Inferior parietal cortex (tissue), 1 donor: ENCODE data around the gene POSTN.

Experiments
- DNase-seq: peaks from one replicate; pipeline ENCODE4 v3.0.0-alpha.2; 2016; ENCODE audit errors: extremely low spot score

The POSTN gene, protein sequence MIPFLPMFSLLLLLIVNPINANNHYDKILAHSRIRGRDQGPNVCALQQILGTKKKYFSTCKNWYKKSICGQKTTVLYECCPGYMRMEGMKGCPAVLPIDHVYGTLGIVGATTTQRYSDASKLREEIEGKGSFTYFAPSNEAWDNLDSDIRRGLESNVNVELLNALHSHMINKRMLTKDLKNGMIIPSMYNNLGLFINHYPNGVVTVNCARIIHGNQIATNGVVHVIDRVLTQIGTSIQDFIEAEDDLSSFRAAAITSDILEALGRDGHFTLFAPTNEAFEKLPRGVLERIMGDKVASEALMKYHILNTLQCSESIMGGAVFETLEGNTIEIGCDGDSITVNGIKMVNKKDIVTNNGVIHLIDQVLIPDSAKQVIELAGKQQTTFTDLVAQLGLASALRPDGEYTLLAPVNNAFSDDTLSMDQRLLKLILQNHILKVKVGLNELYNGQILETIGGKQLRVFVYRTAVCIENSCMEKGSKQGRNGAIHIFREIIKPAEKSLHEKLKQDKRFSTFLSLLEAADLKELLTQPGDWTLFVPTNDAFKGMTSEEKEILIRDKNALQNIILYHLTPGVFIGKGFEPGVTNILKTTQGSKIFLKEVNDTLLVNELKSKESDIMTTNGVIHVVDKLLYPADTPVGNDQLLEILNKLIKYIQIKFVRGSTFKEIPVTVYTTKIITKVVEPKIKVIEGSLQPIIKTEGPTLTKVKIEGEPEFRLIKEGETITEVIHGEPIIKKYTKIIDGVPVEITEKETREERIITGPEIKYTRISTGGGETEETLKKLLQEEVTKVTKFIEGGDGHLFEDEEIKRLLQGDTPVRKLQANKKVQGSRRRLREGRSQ

DNA sequence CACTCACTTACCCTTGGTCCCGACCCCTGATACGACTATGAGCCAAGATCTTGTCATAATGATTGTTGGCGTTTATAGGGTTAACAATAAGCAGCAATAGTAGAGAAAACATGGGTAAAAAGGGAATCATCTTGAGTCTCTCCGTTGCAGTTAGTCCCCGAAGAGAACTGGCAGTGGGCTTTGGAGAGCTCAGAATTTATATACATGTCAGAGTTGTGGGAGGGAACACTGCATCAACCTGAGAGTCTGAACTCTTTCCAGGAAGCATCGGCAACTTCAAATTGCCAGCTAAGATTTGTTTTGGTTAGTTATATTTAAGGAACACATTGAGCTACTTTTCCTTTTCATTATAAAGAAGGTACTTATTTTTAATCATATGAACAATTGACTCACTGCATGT, at the start of gene POSTN:
Gene POSTN (minus strand): TSS at position 172 of the 400 bp plus-strand sequence. CDS start 42 bp downstream, at position 130.
- no peak for DNase-seq

DNA sequence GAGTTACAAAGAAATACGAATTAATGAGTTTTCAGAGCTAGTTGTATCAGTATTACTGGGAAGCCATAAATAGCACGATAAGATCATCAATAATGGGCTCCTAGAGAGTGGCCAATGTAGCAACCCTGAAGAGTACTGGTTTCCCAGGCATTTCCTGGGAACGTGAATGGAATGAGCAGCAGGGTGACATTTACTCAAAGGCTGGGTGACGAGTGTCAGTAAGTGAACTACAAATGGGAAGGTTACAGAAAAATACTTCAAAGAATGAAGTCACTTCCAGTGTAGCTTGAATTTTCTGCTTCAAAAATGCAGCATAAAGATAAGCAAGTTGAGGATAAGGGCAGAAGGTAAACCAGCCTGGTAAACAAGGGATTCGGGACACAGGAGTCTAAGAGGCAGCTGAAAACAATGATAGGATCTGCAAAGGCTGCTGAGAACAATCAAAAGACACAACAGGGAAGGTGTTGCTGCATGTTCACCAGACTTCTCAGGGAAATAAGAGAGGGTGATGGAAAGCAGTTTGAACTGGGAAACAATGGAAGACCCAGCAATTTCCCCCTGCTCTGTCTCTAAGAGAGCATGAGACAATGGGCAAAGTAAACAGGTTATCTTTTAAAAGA, 48.6 kb upstream of the POSTN start:
- DNase-seq: no peak

DNA sequence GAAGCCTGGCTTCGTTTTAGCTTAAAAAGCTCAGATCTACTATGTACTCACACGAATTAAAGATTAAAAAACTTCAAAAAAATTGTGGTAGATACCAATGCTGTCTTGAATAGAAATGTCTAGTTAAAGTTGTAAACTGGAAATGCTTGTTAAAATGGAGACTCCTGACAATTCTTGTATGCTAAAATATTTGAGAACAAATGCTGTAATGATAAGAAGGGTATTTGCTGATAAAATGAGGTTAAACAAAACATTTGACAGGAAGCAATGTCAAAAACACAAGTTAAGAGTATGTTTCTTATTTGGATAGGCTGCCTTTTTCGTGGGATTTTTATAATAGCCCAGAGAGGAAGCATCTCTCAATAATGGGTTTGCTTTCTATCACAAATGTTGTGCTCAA, 48.0 kb upstream of the POSTN start:
- no peak for DNase-seq

DNA sequence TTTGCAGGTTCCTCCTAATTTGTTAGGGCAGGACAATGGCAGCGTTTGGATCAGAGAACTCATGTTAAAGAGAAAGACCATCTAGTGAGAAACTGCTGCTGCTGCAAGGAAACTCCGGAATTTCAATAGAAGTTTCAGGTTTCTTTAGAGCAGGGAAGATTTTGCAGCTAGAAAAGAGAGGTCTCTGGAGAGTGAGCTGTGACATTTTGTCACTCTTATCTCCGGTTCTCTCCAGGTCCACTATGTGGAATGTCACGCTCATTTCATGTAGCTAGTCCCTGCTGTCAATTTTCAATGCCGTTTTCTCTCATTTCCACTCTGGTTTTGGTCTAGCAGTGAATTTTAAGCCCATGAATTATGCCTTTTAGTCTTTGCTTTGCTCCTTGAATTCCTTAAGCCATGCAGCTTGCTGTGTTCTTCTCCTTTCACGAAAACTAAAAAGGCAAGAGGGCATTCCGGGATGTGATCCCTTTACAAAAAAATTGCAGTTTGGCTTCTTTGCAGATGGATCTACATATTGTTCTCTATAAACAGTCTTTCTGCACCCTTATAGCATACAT, 46.7 kb upstream of the POSTN start:
- DNase-seq: no peak

DNA sequence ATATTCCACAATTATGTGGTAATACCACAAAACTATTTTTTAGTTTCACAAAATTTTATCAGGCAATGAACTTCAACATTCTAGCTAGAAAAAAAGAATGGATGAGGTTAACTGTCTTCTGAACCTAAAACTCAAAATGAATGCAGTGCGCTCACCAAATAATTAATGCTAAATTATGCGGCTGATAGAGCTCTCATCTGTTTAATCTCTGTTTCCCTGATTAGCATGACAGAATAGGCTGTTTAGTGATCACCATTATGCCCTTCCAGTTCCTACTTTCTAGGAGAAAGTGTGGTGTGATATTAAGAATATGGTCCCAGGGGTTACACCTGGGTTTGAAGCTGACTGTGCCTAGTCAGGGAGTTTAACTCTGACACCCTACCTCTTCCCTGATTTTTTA, 42.8 kb upstream of the POSTN start:
- no peak for DNase-seq

DNA sequence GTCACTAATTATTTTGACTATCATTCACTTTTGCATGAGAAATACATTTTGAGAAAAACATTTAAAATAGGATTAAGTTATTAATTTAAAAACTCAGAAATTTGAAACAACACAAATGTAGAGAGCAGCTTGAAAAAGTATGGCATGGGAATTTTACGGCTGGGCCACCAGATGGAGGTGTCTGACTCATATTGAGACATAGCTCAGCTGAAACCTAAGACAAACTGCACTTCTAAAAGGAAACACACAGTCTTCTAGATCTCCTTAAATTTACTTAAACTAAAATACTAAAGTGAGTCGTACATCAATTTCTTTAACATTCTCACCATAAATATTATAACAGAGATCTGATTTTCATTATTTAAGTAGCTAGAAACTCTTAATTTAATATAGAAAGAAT, 41.9 kb upstream of the POSTN start:
- peak; percentile 43 for DNase-seq

DNA sequence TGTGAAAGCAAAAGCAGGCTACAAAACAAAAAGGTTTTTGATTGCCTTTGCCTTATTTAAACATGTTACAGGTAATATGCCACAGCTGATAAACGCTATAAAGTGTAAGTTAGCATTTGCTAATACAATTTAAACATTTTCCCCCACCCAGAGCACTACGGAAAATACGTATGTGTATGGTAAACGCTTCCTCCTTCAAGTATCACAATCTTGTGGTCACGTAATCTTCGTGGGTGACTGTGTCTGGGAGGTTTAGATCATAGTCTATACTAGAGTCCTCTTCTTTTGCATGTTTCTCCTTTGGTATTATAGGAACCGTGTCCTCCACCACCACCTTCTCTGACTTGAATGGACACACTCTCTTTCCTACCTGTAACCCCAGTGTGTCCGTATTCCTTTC, 38.1 kb upstream of the POSTN start:
- no peak for DNase-seq

DNA sequence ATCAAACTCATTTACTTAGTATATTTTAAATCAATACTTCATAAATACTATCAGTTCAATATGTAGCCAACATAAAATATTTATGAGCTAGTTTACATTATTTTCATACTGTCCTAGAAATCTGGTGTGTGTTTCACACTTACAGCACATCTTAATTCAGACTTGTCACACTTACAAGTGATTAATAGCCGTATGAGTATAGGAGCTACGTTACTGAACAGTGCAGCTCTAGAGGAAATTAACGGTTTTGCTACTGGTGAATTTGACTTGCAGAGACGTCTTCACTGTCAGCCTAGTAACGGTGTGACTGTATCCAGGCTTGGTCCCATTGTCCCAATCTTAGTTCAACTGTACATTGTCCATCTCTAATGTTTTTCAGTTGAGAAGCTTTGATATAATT, 33.7 kb upstream of the POSTN start:
- DNase-seq: no peak

DNA sequence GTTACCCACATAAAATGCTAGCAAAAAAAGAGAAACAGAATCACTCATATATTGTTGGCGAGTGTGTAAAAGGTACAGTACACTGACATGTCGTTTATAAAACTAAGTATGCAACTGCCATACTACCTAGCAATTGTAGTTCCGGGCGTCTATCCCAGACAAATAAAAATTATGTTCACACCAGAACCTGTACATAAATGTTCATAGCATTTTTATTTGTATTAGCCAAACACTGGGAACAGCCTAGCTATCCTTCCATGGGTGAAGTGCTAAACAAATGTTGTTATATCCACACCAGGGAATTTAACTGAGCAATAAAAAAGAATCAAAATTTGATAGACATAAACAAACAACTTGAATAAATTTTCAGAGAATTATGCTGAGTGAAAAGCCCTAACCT, 28.9 kb upstream of the POSTN start:
- no peak for DNase-seq

DNA sequence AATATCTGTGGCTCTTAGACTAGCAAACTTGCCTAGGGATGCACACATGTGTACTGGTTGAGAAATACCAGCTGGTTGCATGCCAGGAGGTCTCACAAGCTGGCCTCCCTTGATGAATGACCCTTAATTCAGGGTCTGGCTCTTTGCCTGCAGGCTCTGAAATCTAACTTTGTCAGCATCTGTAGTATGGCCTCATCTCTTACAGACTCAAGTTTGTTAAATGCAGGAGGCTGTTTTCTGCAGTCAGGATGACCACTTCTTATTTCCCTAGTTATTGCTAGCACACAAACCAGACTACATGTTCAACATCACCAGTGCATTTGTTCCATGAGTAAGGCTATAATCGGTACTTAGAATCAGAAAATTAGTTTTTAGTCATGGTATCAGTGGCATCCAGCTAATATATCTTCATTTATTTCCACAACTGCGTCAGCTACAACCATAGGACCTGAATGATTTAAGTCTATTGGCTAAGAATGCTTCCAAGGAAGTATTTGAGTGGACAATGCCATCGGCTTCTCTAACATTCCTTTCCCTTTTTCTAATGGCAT, 23.3 kb upstream of the POSTN start:
- DNase-seq: no peak

DNA sequence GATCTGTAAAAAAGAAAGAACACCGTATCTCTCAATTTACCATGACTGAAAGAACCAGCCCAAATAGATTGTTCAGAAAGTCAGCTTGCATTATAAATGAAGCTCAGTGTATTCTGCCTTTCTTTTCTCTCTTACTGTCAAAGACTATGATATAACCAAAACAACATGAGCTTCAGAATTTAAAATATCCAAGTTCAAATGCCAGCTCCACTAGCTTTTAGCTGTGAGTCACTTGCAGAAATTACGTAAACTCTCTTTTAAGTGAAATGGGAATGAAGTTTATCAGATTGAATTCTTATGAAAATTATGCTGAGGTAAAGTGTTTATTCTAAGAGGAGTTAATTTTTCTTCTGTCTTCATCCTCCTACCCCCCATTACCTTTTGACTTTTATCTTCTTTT, 20.0 kb upstream of the POSTN start:
- no peak for DNase-seq

DNA sequence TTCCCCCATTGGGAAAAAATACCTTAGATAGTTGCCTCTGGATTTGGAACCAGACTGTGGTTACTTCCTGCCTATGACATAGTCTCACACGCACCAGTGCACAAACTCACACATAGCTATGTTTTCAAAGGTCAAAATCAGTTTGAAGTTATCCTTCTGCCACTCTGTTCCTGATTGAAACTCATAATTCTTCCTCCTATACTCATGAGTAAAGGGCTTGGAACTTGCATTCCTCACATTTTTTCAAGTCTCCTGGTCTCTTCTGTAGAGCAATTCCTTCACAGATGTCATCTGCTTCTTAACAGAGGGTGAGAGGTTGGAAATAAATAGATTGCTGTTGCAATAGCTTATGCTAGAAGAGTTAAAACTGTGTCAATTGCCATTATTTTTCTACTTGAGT, 18.6 kb upstream of the POSTN start:
- no peak for DNase-seq

DNA sequence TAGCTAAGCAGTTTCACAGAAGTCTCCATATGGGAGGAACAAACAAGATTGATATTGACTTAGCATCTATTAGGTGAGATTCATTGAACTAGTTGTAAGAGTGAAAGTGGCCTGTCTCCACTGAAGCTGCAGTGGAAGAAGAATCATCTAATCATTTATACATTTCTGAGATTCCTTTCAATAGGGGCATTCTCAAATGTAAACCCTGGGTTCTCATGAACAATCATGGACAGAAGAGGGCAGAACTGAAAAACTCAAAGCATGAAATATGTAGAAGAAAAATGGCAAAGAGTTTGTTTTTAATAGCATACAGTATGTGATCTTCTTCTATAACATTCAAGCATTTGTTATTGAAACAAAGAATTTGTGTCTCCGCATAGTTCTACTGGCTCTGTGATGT, 17.6 kb upstream of the POSTN start:
- DNase-seq: no peak

DNA sequence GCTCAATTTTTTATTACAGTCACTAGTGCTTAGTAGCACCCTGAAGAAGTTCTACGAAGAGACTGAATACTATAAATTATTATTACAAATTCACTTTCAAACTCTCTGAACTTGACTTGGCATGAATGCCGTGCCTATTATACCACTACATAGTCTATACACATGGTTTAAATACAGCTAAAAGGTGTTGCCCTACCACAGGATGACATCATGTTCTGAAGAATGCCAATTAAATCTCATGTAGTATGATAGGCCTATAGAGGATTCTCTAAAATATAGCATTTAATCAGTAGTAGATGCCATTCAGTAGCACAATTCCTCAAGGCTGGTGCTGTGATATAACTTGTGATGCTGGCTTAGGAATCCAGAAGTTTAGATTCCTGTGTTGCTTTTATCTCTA, 16.7 kb upstream of the POSTN start:
- DNase-seq: no peak

DNA sequence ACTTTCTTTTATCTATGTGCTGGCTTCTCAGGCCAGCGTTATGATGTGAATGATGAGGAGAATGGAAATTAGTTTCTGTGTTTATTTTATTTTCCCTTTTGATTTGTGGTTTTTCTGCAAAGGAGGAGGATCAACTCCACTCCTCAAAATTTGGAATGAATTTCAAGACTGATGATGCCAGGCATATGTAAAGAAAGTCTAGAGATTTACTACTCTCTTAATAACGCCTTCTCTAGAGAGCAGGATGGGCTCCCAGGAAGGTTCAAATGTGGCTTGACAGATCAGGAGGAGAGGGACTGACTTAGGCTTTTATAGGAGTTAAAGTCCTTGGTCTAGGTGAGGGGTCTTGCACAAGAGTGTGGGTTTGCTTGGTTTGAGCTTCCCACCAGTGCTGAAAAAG, 15.1 kb upstream of the POSTN start:
- DNase-seq: no peak

DNA sequence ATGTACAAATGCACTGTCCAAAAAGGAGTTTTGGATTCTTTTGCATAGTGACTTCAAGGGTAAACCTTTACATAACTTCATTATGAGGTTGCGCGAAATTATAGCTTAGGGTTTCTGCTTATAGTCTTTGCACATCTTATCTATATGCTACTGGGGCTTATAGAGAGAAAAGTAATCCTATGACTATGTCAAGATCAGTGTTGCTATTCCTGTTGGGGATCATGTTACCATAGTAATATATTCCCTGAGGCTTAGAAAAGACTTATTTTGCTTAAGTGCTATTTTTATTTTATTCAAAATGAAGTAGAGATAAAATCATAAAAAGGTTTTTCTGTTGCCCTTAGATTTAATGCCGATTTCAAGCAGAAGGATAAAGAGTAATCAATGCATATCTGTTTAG, 14.7 kb upstream of the POSTN start:
- no peak for DNase-seq

DNA sequence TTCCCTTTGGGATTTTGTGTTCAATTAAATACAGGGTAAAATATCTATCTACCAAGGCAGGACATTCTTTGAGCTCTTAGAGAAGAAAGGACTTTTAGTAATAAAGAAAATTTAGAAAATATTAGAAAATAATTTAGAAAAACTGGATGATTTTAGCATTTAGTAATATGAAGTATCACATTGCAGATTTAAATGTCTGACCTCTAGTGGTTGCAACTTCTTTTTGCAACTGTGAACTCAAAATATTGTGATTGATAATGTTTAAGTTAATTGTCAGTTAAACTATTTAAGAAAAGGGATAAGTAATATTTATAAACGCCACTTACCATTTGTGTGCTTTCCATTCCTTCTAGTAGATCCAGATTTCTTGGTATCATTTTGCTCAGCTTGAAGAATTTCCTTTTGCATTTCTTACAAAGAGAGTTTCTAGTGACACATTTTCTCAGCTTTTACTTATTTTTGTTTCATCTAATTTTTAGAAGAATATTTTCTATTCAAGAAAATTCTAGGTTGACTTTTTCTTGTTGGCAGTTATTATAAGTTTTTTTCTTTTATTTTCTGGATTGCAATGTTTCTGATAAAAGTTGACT, 10.3 kb upstream of the POSTN start:
- DNase-seq: no peak

DNA sequence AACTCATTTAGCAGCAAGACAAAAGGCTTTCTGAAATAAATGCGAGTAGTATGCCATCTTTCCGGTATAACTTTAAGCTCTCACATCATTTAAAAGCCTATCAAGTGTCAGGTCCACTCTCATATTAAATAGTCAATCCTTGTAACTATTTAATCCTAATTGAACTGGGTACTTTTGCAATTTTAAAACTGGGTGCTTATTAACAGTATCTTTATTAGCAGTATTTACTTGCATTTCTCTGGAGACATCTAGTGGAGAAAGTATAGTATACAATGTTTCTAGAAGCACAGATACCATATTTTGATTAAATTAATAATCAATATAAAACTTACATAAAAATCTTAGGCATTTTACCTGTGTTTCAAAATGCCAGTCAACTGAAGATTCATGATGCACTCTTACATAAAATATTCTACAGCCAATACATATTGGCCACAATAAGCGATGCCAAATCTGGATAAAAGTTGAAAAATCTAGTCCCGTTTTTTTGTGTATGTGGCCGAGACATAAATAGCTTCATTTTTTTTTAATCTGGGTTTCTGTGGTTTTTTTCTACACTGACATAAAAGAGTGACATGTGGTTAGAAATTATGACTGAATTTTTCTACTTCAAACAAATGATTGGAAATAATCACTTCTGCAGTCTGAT, 4.3 kb upstream of the POSTN start:
- DNase-seq: peak; percentile 46

DNA sequence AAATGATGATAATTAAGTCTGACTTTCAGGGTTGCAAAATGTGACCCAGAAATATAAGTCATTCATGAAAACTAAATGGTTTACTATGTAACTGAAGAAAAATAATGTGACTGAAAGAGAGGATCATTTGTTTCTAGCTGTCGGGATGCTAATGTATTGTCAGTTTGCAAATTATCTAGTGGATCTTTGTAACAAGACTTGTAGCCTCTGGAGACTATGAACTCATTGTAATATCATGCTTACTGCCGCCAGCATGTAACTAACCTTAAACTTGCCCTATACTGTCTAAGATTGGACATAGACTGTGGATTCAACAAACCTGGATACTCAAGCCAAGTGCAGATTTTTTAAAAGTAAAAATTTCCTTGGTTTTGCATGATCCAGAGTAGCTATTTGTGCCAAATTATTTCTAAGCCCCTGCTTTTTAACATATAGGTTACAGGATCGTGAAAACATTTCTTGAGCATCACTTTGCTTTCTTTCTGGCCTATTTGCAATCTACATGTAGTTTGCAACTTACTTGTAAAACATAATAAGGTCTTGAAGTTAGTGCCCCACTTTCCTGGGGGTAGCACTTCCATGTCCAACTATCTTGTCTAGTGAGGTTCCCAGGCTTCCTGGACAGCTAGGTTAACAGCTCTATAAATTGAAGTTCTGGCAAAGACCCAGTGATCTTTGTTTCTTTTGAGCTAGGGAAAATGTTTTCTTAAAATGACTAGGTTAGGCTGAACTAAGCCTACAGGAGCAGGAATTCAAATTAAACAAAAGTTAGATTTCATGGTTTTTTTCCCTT, 3.3 kb upstream of the POSTN start:
- DNase-seq: no peak

DNA sequence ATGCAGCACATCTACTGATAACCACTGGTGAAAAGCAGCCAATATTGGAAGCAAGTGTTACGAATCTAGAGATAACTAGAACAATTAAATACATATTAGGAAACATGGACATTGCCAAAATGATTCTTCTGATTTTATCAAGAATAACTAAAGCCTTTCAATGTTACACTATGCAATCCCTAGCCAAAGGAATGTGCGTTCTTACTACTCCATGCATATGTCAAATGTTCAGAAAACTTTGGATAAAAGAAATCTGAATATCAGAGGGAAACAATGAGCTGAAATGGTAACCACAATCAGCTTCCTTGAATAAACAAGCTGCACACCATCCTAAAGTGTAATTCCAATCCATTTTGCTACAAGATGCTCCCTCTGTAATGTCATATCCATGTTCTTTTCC, 951 bp upstream of the POSTN start:
- DNase-seq: no peak
